GM21515 (cell line): ENCODE measurements around the gene HRAS.

Experiments
- ATAC-seq: cut with Tn5 transposase; IDR thresholded peaks from one replicate; pipeline ENCODE4 v1.9.1; 2021; ENCODE audit not compliant: unreplicated experiment

Gene HRAS

GRCh38 chr11:497565-498296 is 37.6 kb downstream of the HRAS start:
- ATAC-seq, result no peak

DNA sequence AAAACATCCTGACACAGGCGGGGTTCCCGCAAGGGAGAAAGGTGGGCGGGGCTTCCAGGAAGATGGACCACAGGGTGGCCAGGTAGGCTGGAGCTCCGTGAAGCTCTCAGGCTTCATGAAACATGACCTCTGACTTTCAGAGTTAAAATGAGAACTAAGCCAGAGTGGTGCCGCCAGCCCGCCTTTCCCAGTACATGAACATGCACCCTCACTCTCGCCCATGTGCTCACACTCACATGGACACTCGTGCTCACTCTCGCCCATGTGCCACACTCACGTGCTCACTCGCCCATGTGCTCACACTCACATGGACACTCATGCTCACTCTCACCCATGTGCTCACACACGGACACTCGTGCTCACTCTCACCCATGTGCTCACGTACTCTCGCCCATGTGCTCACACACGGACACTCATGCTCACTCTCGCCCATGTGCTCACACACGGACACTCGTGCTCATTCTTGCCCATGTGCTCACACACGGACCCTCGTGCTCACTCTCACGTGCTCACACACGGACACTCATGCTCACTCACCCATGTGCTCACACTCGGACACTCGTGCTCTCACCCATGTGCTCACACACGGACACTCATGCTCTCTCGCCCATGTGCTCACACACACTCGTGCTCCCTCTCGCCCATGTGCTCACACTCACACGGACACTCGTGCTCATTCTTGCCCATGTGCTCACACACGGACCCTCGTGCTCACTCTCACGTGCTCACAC is 38.4 kb downstream of the HRAS start:
- ATAC-seq, result no peak

- ATAC-seq, result no peak
Measured at GRCh38 chr11:495537-495931, 39.8 kb downstream of the HRAS start.

GRCh38 chr11:494761-495536 is 40.4 kb downstream of the HRAS start:
- no peak for ATAC-seq

DNA sequence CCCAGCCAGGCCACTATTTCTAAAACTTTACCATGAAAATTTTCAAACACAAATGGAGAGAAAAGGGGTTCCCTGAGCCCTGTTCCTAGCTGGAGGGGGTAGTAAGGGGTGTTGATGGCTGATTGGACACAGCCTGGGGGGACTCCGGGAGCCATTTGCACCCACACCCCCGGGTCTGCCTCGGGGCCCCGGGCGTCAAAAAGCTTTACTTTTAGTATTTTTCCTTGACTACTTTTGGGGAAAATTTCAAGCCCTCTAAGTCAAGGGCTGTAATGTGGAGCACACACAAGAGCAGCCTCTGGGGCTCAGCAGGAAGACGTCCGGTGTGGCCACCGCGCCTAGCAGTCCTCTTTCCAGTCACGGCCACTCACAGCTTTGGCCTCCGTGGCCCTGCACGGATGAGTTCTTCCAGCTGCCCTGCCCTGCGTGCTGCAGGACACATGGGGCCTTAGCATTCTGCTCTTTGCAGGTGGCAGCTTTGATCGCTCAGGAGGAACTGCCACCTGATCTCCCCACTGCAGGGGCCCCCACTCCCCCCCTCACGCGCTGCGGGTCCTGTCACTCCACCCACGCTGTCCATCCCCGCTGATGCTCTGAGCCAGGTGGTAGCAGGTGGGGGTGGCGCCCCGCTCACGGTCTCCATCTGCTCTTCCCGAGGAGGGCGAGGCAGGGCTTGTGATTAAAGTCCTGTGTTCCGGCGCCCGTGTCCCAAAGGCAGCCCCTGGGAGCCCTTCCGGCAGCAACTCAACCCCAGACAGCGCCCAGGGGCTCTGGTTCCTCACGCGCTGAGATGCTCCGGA is 42.7 kb downstream of the HRAS start:
- ATAC-seq, result no peak

DNA sequence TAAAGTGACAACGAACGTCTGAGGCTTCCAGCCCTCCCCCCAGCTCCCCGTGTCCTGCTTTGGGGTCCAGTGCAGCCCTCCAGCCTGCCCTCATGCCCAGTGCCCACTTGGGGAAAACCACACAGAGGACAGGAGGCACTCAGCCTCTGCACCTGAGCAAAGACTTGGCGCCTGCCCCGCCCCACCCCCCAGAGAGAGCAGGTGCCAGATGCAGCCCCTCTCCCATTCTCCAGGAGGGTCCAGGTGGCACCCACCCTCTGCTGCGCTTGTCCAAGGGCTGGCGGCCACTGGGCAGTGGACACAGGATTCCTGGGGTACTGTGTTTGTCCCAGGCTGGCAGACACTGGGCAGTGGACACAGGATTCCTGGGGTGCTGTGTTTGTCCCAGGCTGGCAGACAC is 44.0 kb downstream of the HRAS start:
- no peak for ATAC-seq

- ATAC-seq, result no peak
Measured at GRCh38 chr11:490930-491260, 44.5 kb downstream of the HRAS start.

- ATAC-seq, result no peak
Measured at GRCh38 chr11:490186-490929, 45.0 kb downstream of the HRAS start.

- no peak for ATAC-seq
Measured at GRCh38 chr11:489610-490185, 45.7 kb downstream of the HRAS start.

DNA sequence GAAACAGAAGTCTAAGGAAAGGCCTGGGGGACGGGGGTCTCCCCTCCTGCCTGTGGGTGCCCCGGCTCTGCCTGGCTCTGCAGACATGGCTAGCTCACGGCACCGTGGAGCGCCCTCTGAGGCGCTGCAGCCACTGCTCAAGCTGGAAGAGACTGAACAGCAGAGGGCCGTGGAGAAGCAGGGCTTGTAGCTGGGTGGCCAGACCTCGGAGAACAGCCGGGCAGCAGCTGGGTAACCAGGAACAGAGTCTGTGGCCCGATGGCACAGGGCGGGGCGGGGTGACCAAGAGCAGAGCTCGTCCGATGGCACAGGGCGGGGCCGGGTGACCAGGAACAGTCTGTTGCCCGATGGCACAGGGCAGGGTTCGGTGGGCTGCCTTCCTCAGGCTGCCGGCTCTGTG is 46.4 kb downstream of the HRAS start:
- ATAC-seq, result no peak

- no peak for ATAC-seq
Measured at GRCh38 chr11:488579-488978, 46.8 kb downstream of the HRAS start.

GRCh38 chr11:488062-488461 is 47.3 kb downstream of the HRAS start:
- no peak for ATAC-seq

- no peak for ATAC-seq
Measured at GRCh38 chr11:487571-488021, 47.8 kb downstream of the HRAS start.

DNA sequence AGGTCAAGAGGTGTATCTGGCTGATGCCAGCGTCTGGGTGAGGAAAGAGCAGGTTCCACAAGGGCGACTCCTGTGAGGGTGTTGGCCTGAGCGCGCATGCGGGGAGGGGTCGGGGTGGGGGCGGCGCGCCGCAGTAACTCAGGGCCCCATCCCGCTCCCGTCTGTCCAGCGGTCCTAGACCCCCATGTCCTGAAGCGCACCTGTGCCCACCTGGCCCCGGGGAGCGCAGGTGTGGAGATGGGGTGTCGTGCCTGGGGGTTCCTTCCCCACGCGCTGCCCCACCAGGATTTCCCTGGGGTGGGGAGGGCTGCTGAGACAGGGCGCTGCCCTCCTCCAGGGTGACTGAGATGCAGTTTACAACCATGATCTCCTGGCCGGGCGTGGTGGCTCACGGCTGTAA is 49.2 kb downstream of the HRAS start:
- no peak for ATAC-seq

DNA sequence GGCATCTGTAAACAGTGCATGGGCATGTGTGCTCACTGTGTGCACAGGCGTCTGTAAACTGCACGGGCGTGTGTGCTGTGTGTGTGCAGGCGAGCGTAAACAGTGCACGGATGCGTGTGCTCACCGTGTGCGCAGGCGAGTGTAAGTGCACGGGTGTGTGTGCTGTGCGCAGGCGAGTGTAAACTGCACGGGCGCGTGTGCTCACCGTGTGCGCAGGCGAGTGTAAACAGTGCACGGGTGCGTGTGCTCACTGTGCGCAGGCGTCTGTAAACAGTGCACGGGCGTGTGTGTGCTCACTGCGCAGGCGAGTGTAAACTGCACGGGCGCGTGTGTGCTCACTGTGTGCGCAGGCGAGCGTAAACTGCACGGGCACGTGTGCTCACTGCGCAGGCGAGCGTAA is 50.8 kb downstream of the HRAS start:
- no peak for ATAC-seq
